ENCODE data around the gene PPIA.

Gene PPIA

GRCh38 chr7:44796504-44797328, at the start of gene PPIA:
PPIA (plus strand) TSS chr7:44796681; CDS start chr7:44796725, 44 bp downstream.
- peak; percentile 98 for DNase-seq

GRCh38 chr7:44748045-44748947, 48.2 kb upstream of the PPIA start, which contains the start of gene ZMIZ2:
ZMIZ2 (plus strand) TSS chr7:44748847; CDS start chr7:44756250, 7,403 bp downstream.
- DNase-seq = peak; percentile 94

GRCh38 chr7:44748948-44749731, 47.3 kb upstream of the PPIA start:
- peak; percentile 15 for DNase-seq

GRCh38 chr7:44749992-44750391, 46.5 kb upstream of the PPIA start:
- no peak for DNase-seq

- no peak for DNase-seq
These were observed 46.1 kb upstream of the PPIA start for GRCh38 chr7:44750424-44750823.

GRCh38 chr7:44750921-44751571, 45.4 kb upstream of the PPIA start:
- DNase-seq = peak; percentile 34

GRCh38 chr7:44752822-44753221, 43.7 kb upstream of the PPIA start:
- DNase-seq = no peak

GRCh38 chr7:44754802-44755697, 41.4 kb upstream of the PPIA start:
- DNase-seq = no peak

- no peak for DNase-seq
These were observed 40.5 kb upstream of the PPIA start for GRCh38 chr7:44755698-44756627.

GRCh38 chr7:44756904-44757303, 39.6 kb upstream of the PPIA start:
- DNase-seq = no peak

- no peak for DNase-seq
These were observed 39.2 kb upstream of the PPIA start for GRCh38 chr7:44757311-44757710.

GRCh38 chr7:44757739-44758138, 38.7 kb upstream of the PPIA start:
- DNase-seq = no peak

- no peak for DNase-seq
These were observed 37.2 kb upstream of the PPIA start for GRCh38 chr7:44759246-44759645.

GRCh38 chr7:44760034-44760580, 36.4 kb upstream of the PPIA start:
- no peak for DNase-seq

GRCh38 chr7:44761207-44762161, 35.0 kb upstream of the PPIA start:
- DNase-seq = no peak

- no peak for DNase-seq
These were observed 34.2 kb upstream of the PPIA start for GRCh38 chr7:44762300-44762699.

- no peak for DNase-seq
These were observed 33.6 kb upstream of the PPIA start for GRCh38 chr7:44762726-44763522.

GRCh38 chr7:44764081-44764480, 32.4 kb upstream of the PPIA start:
- no peak for DNase-seq
